Gastrocnemius medialis (tissue), 4 donors: ENCODE results near the gene BCL7A. TPM values are rescaled to one million over a fixed set of nuclear protein-coding genes. Genes with fewer than 3 reads are reported as not detected.
A peak's percentile ranks its signal among the peaks of the same experiment; 100 is the strongest.

Experiments
- ATAC-seq, 2 donors: fragments of 150-250 bp; one replicate each; pipeline ENCODE4 v1.9.1; 2016
- DNase-seq, 2 donors: peaks; one replicate each; pipeline ENCODE4 v3.0.0-alpha.2; 2019
- H3K27ac ChIP-seq, 4 donors: fragments of 200-600 bp; sonication (generic); 1 replicate in 1 of 4; 2 replicates in 3 of 4; pipeline ENCODE4 v1.5.1; 2016 to 2018; ENCODE audit warnings: mild to moderate bottlenecking in 2 of 4, moderate library complexity in 1 of 4
- H3K27me3 ChIP-seq, 3 donors: fragments of 200-600 bp; sonication (generic) in 2 of 3; 1 replicate in 1 of 3; 2 replicates in 2 of 3; pipeline versions ENCODE4 v1.5.1 to v1.6.0; 2016 to 2019; ENCODE audit warnings: mild to moderate bottlenecking in 1 of 3, moderate library complexity in 1 of 3
- H3K36me3 ChIP-seq, 2 donors: fragments of 200-600 bp; sonication (generic) in 1 of 2; one replicate each; pipeline ENCODE4 v1.5.1; 2017 to 2018
- H3K4me1 ChIP-seq, 2 donors: fragments of 200-600 bp; sonication (generic) in 1 of 2; one replicate each; pipeline ENCODE4 v1.5.1; 2016 to 2017; ENCODE audit warnings: mild to moderate bottlenecking in 2 of 2
- H3K4me3 ChIP-seq, 4 donors: fragments of 200-600 bp; sonication (generic) in 3 of 4; 1 replicate in 1 of 4; 2 replicates in 3 of 4; pipeline ENCODE4 v1.5.1; 2016 to 2019; ENCODE audit warnings: mild to moderate bottlenecking in 2 of 4
- H3K9me3 ChIP-seq, 3 donors: fragments of 200-600 bp; sonication (generic) in 2 of 3; 1 replicate in 1 of 3; 2 replicates in 2 of 3; pipeline ENCODE4 v1.5.1; 2016 to 2019
- CTCF ChIP-seq, 5 experiments: fragments of 450-650 bp in 3 of 5; fragments of 200-600 bp in 2 of 5; sonication (generic) in 2 of 5; IDR thresholded peaks in 4 of 5; conservative IDR thresholded peaks in 1 of 5; 1 replicate in 4 of 5; 2 replicates in 1 of 5; pipeline ENCODE4 v1.5.1; 2016 to 2019; ENCODE audit warnings: antibody characterized with exemption in 5 of 5, mild to moderate bottlenecking in 3 of 5, moderate library complexity in 3 of 5
- POLR2A ChIP-seq, 2 donors: fragments of 450-650 bp; IDR thresholded peaks; one replicate each; pipeline ENCODE4 v1.6.1; 2017; ENCODE audit warnings: antibody characterized with exemption in 2 of 2, mild to moderate bottlenecking in 2 of 2, moderate library complexity in 2 of 2
- in situ Hi-C, 4 donors: fragments of 200-750 bp; cut with MboI; loops; one replicate each; pipeline versions ENCODE4 v1.15.0 to v1.8.0; 2017; ENCODE audit warnings: low sequenced_read_pairs in 4 of 4
- intact Hi-C: fragments of 100-400 bp; cut with DNase I; formaldehyde crosslinking; loops from one replicate; pipeline ENCODE4 v1.15.1; 2023; ENCODE audit warnings: low total_unique reads
- total RNA-seq, 4 donors: library from RNA; depleted of rRNA; stranded (reverse); fragments of >200 nt; gene quantifications; one replicate each; pipeline versions ENCODE4 v1.1.0 to v1.2.3, GENCODE V29; 2016

Gene BCL7A
- total RNA-seq, 4 donors from 2014 or later, result 9.8 to 23.5 (median 13.7) TPM

GRCh38 chr12:122087431-122088178 lies 65.9 kb downstream of the BCL7A start:
- peaks cover 100% of the 10 kb centered on the region in 2 donors for H3K4me1 ChIP-seq
- H3K4me3 ChIP-seq, result peak overlapping the region in 2 of 4 donors; percentile 3 to 6
- in situ Hi-C loops (no loop called here), intact Hi-C loops (no loop called here)
- TF ChIP-seq POLR2A (IDR thresholded peaks at IDR 0.05) (peak in 1 of 2 donors; percentile 25), CTCF (IDR thresholded peaks at IDR 0.05 in 4 of 5, conservative IDR thresholded peaks at IDR 0.05 in 1 of 5) (no peak)
- H3K36me3 ChIP-seq, result peaks cover 0 to 12% of the 10 kb centered on the region in 2 donors
- H3K27ac ChIP-seq, result peak overlapping the region; percentile 90 to 97 (median 94)
- DNase-seq (peak; percentile 29 to 57), ATAC-seq (peak; percentile 47 to 66)
- no peaks in the 10 kb centered on the region for H3K27me3 ChIP-seq
- no peaks in the 10 kb centered on the region for H3K9me3 ChIP-seq

GRCh38 chr12:122088179-122088810 lies 66.6 kb downstream of the BCL7A start:
- Histone ChIP-seq H3K9me3 (no peaks in the 10 kb centered on the region), H3K27ac (peak overlapping the region; percentile 90 to 97 (median 94)), H3K27me3 (no peaks in the 10 kb centered on the region), H3K36me3 (peaks cover 0 to 12% of the 10 kb centered on the region in 2 donors), H3K4me3 (peak overlapping the region in 2 of 4 donors; percentile 3 to 6), H3K4me1 (peaks cover 100% of the 10 kb centered on the region in 2 donors)
- intact Hi-C loops (no loop called here), in situ Hi-C loops (no loop called here)
- ATAC-seq, result no peak
- TF ChIP-seq POLR2A (IDR thresholded peaks at IDR 0.05) (no peak), CTCF (IDR thresholded peaks at IDR 0.05 in 4 of 5, conservative IDR thresholded peaks at IDR 0.05 in 1 of 5) (no peak)
- no peak for DNase-seq

- Histone ChIP-seq H3K27me3 (no peaks in the 10 kb centered on the region), H3K9me3 (no peaks in the 10 kb centered on the region), H3K36me3 (peaks cover 0 to 11% of the 10 kb centered on the region in 2 donors), H3K4me3 (no peak overlapping the region), H3K4me1 (peaks cover 98 to 100% of the 10 kb centered on the region in 2 donors), H3K27ac (peak overlapping the region; percentile 90 to 97 (median 94))
- in situ Hi-C loops (no loop called here), intact Hi-C loops (no loop called here)
- TF ChIP-seq POLR2A (IDR thresholded peaks at IDR 0.05) (no peak), CTCF (IDR thresholded peaks at IDR 0.05 in 4 of 5, conservative IDR thresholded peaks at IDR 0.05 in 1 of 5) (no peak)
- no peak for ATAC-seq
- peak in 1 of 2 donors; percentile 13 for DNase-seq
Observed at GRCh38 chr12:122089077-122089476, 67.4 kb downstream of the BCL7A start.

GRCh38 chr12:122090759-122091515 lies 69.3 kb downstream of the BCL7A start:
- in situ Hi-C loops (no loop called here), intact Hi-C loops (loop anchor here (5.0 kb wide), 1 partner anchor 1329 kb away; no protein-coding TSS in a partner anchor)
- no peaks in the 10 kb centered on the region for H3K36me3 ChIP-seq
- ATAC-seq (peak; percentile 63 to 69), DNase-seq (peak in 1 of 2 donors; percentile 76)
- no peaks in the 10 kb centered on the region for H3K9me3 ChIP-seq
- H3K4me1 ChIP-seq, result peaks cover 92 to 100% of the 10 kb centered on the region in 2 donors
- no peak for TF ChIP-seq POLR2A (IDR thresholded peaks at IDR 0.05)
- no peak for TF ChIP-seq CTCF (IDR thresholded peaks at IDR 0.05 in 4 of 5, conservative IDR thresholded peaks at IDR 0.05 in 1 of 5)
- H3K27me3 ChIP-seq, result no peaks in the 10 kb centered on the region
- peak overlapping the region; percentile 90 to 97 (median 94) for H3K27ac ChIP-seq
- no peak overlapping the region for H3K4me3 ChIP-seq
